Activated CD4-positive, alpha-beta T cell treated with anti-CD3 and anti-CD28 coated beads, Interleukin-10, Interleukin-2, amounts not matched to agents 100 ng/mL and 50 ng/mL, durations not matched to agents 16 hours and 8 hours (primary cell): ENCODE data around the gene SLC12A3.
"Not testable (repeated sequence)": the region's sequence is repeated elsewhere in the genome, so short reads cannot be mapped to it uniquely, and the experiment has no call there.

Experiments used
- DNase-seq: peaks from one replicate; pipeline ENCODE4 v3.0.0-alpha.2; 2020

The SLC12A3 gene

GRCh38 chr16:56923481-56924091 is 58.6 kb downstream of the SLC12A3 start:
- no peak for DNase-seq

DNA sequence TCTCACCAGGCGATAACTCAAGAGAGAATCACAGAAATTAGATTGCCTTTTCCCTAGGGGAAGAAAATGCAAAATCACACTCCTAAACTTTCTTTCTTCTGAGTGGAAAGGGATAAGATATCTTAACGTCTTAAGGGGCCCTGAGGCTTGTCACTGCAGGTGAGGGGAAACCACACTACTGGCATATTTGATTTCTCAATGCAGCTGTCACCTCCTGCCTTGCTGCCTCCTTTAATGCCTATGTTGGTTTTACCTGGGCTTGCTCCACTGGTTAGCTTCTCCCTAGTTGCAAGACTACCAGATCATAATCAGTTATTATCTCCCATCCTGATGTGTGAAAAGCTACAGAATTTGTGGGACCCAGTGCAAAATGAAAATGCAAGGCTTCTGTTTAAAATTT is 62.5 kb downstream of the SLC12A3 start:
- DNase-seq = no peak

DNA sequence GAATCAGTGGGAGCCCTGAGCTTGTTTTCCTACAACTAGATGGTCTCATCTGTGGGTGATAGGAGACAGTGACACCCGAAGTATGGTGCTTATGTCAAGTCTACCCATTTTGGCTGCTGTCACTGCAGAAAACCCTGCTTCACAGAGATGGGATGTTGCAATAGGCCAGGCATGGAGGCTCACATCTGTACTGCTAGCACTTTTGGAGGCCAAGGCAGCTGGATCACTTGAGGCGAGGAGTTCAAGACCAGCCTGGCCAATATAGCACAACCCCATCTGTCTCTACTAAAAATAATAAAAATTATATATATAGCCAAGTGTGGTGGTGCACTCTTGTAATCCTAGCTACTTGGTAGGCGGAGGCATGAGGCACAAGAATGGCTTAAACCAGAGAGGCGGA is 64.6 kb downstream of the SLC12A3 start:
- no peak for DNase-seq

DNA sequence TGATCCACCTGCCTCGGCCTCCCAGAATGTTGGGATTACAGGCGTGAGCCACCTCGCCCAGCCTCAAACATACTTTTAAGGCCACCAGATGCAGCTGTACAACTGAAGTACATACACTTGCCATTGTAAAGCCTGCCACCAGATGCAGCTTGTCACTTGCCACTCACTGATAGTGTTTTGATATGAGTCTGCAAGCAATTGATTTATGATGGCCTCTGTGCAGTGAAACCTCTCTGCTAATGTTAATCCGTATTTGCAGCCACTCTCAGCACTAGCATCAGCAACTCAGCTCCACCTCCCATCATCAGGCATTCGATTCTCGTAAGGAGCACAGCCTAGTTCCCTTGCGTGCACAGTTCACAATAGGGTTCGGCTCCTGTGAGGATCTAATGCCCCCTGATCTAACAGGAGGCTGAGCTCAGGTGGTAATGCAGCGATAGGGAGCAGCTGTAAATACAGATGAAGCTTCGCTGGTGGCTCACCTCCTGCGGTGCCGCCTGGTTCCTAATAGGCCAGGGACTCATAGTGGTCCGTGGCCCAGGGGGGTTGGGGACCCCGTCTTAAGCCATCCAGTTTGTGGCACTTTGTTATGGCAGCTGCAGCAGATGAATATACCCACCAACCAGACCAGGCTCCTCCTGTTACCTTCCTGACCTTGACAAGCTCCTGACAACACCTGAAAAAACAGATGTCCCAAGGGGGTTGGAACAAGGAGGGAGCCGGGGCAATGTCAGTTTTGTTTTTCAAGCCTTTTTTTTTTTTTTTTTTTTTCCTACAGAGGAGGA is 65.7 kb downstream of the SLC12A3 start:
- DNase-seq = no peak

DNA sequence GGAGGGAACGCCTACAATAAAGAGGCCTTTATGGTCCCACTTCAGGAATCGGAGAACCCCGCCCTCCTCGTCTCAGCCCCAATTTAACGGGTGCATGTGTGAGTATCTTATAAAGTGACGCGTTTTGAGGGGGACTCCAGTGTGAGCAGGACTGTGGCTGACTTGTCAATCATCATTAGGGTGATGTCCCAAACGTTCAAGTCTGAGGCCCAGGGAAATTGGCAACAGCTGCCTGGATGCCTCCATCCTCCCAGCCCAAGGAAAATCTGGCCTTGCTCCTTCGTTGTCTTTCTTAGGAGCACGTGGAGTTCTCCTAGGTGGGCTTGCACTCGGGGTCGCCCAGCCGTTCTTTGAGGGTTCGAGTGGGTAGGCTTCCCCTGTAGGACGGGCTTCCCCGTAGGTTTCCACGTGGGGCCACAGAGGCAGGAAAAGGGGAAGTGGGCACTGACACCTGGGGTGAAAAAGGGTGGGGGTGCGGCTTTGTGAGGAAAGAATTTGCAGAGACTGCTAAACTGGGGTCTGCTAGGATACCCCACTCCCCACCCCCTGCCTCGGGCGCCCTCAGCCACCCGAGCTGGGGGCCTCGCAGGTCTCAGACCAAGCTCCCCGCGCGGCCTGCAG is 66.4 kb downstream of the SLC12A3 start:
- no peak for DNase-seq

GRCh38 chr16:56931892-56932720 is 67.1 kb downstream of the SLC12A3 start, which contains the start of gene HERPUD1:
HERPUD1 (plus strand) TSS chr16:56932142; CDS start chr16:56932245, 103 bp downstream.
- peak; percentile 100 for DNase-seq

DNA sequence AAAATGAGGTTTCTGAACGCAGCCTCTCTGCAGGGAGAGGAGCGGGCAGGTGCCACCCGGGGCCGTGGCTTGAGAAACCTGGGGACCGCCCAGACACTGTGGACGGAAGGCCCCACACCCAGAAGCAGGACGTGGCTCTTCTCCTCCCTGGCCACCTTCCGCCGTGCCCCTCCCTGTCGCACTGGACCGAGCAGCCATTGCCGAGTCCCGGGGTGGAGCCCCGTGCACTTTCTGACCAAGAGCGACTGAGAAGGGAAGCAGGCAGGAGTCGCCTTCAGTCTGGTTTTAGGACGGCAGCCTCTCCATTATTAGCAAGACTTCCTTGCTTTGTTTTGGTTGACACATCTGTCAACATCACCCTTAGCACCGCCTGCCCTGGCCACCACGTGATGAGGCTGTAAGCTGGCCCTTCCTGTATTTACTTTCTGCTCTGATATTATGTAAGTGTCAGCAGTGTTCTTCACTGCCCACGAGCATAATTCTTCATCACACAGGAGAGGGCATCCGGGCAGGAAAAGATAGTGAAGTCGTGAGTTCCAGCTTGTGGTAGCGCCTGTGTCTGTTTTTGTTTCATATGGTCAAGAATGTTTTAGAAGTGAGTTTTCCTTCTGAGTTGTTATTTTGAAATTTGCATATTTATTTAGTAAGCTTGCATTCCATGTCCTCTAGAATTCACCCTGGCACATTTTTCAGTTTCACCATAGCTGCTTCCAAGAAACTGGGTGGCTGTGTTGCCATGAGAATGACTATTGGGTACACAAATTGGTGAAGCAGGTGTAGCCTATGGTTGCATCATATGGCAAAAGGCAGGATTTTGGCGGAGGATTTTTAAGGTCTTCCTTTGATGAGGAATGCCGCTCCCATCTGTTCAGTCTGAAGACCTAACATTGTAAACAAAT is 68.0 kb downstream of the SLC12A3 start:
- DNase-seq = peak; percentile 62

- no peak for DNase-seq
These were observed 69.0 kb downstream of the SLC12A3 start for GRCh38 chr16:56933828-56934598.

GRCh38 chr16:56934599-56935145 is 69.7 kb downstream of the SLC12A3 start:
- not testable (repeated sequence) for DNase-seq

DNA sequence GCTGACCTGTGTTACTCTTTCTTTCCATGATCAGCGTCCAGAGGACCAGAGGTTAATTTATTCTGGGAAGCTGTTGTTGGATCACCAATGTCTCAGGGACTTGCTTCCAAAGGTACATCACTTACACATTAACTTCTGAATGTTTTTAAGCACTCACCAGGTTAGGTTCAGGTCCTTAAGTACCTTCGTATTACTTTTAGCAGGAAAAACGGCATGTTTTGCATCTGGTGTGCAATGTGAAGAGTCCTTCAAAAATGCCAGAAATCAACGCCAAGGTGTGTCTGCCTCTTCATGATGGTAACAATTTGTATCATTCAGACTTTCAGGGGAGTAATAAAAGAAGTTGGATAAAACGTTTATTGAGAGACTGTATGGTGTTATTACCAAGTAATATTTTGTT is 70.2 kb downstream of the SLC12A3 start:
- DNase-seq = no peak

DNA sequence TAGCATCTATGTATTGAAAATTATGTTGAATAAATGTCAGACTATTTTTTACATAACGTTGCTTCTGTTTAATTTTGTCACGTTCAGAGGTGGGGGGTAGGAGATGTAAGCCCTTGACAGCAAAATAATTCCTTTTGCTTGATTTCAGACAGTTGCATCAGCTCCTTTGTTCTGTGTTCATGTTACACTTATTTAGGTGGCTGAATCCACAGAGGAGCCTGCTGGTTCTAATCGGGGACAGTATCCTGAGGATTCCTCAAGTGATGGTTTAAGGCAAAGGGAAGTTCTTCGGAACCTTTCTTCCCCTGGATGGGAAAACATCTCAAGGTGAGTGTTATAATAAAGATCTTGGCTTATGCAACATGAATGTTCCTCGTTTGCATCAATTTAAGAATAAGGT is 71.5 kb downstream of the SLC12A3 start:
- DNase-seq = no peak

DNA sequence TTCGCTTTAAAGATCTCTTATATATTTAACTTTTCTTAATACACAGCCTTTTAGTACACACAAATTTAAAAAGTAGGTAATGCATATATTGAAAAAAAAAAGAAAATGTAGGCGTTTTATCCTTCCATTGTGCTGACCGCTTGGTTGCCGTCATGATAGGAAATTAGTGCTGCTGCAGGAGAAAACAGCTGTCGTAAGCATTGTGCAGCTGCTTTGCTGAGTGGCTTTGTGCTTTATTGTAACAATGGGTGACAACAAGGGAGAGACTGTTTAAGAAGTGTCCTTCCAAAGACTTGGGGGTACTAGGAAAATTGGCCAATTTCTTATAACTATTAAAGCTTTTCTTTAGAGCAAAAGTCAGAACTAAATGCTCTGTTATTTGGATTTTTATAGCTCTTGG is 71.9 kb downstream of the SLC12A3 start:
- DNase-seq = no peak

DNA sequence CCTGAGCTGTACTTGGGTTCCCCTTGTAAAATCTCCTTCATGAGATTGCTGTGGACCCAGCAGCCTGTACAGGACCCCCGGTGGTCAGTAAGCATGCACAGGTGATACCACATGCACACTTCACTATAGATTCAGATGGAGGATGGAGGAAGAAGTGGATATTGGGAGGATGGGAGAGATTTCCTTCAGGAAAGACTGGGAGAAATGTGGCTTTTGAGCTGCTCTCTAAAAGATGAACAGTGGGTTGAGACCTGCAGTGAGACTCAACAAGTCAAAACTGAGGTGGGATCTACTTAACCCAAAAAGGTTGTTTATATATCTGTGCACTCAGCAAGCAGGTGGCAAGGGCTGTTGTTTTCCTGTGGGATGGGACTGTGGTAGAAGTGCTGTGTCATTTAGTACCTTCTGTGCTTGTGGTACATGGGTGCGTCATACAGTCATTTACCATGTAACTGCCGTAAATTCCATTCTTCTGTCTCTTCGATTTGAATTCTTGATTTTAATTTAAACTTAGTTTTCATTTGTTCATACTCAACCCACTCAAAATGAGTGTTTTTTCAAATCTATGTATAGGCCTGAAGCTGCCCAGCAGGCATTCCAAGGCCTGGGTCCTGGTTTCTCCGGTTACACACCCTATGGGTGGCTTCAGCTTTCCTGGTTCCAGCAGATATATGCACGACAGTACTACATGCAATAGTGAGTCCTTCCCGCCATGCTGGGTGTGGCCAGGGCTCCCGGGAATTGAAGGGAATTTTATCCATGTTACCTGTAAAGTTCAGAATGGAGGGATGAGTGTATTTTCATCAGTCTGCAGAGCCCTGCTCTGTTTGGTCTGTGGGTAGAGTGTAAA is 73.9 kb downstream of the SLC12A3 start:
- peak; percentile 91 for DNase-seq

DNA sequence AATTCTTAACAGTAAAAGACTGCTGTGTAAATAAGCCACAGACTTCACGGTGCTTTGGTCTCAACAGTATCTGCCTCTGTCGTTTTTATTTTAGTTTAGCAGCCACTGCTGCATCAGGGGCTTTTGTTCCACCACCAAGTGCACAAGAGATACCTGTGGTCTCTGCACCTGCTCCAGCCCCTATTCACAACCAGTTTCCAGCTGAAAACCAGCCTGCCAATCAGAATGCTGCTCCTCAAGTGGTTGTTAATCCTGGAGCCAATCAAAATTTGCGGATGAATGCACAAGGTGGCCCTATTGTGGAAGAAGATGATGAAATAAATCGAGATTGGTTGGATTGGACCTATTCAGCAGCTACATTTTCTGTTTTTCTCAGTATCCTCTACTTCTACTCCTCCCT is 74.8 kb downstream of the SLC12A3 start:
- no peak for DNase-seq

- no peak for DNase-seq
These were observed 76.1 kb downstream of the SLC12A3 start for GRCh38 chr16:56941092-56941491.

GRCh38 chr16:56941856-56942331 is 76.9 kb downstream of the SLC12A3 start:
- no peak for DNase-seq

DNA sequence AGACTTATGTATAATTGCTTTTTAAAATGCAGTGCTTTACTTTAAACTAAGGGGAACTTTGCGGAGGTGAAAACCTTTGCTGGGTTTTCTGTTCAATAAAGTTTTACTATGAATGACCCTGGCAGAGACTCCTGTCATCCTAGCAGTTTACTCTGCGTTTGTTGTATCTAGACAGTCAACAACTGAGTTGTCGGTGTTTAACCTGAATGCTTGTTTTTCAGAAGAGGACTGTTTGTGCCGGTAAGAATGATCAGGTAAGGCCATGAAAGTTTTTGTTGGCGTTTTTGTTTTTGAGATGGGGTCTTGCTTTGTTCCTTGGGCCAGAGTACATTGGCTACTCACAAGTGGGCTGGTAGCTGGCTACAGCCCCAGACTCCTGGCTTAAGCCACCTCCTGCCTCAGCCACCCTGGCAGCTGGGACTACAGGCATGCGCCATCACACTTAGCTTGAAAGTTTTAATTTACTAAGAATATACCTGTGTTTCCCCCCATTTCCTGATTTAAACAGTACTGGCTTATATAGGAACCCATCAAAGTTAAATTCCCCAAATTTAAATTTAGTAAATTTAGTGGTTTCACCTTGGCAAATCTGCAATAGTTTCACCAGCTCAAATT is 78.9 kb downstream of the SLC12A3 start:
- DNase-seq = no peak

- peak; percentile 87 for DNase-seq
These were observed 80.2 kb downstream of the SLC12A3 start for GRCh38 chr16:56944954-56945839.
